IMR-90 (cell line): Measurements from ENCODE around the gene MOB3B. TPM values are rescaled to one million over a fixed set of nuclear protein-coding genes. Genes with fewer than 3 reads are reported as not detected.

Experiments used
- ATAC-seq: fragments of 200-7000 bp; cut with Tn5 transposase; 2 replicates; pipeline ENCODE4 v1.9.1; 2020; ENCODE audit warnings: low read depth, mild to moderate bottlenecking, moderate library complexity
- BruUV-seq: library from RNA; stranded (reverse); fragments of 400-500 nt; replicated peaks from 2 replicates; lab custom pipeline; 2021; lab: Mats Ljungman, UMichigan
- CTCF ChIA-PET: fragments of 300-600 bp; formaldehyde crosslinking; extraction: SDS; loops from one replicate; lab custom pipeline; 2021; ENCODE audit warnings: antibody characterized with exemption; lab: Yijun Ruan, JAX
- POLR2A ChIA-PET: fragments of 300-600 bp; sonication (Branson Sonifier 250); formaldehyde crosslinking; loops from one replicate; lab custom pipeline; 2022; ENCODE audit warnings: antibody characterized with exemption; ENCODE audit not compliant: unreplicated experiment; lab: Charles Lee
- DNase-seq: peaks from one replicate; pipeline ENCODE4 v3.0.0; 2013
- H2AFZ ChIP-seq: replicated peaks from 2 replicates; pipeline ENCODE3; 2013; ENCODE audit warnings: low read length, mild to moderate bottlenecking; ENCODE audit not compliant: poor library complexity
- H2AK5ac ChIP-seq: 2 replicates; pipeline ENCODE4 v1.6.1; 2013; ENCODE audit warnings: low read depth, low read length, inconsistent platforms
- H2AK9ac ChIP-seq: replicated peaks from 2 replicates; pipeline ENCODE3; 2013; ENCODE audit warnings: mild to moderate bottlenecking, low read depth, low read length, moderate library complexity; ENCODE audit not compliant: poor library complexity
- H2BK120ac ChIP-seq: 2 replicates; pipeline ENCODE4 v1.6.1; 2013; ENCODE audit warnings: low read depth, low read length, inconsistent platforms
- H2BK15ac ChIP-seq: 3 replicates; pipeline ENCODE4 v1.6.1; 2013; ENCODE audit warnings: low read depth, low read length, inconsistent platforms
- H2BK20ac ChIP-seq: 2 replicates; pipeline ENCODE4 v1.6.1; 2013; ENCODE audit warnings: low read depth, mild to moderate bottlenecking, inconsistent platforms, low read length, moderate library complexity
- H2BK5ac ChIP-seq: 2 replicates; pipeline ENCODE4 v1.6.1; 2013; ENCODE audit warnings: mild to moderate bottlenecking, low read depth, low read length, inconsistent platforms; ENCODE audit not compliant: poor library complexity, severe bottlenecking
- H3K14ac ChIP-seq: replicated peaks from 2 replicates; pipeline ENCODE4 v1.6.1; 2013; ENCODE audit warnings: low read depth, low read length, inconsistent platforms
- H3K18ac ChIP-seq: 2 replicates; pipeline ENCODE4 v1.6.1; 2013; ENCODE audit warnings: low read depth, low read length, control low read depth
- H3K23ac ChIP-seq: 2 replicates; pipeline ENCODE4 v1.6.1; 2013; ENCODE audit warnings: low read depth, low read length, inconsistent platforms
- H3K27ac ChIP-seq: 2 replicates; pipeline ENCODE4 v1.5.1; 2013; ENCODE audit warnings: mild to moderate bottlenecking, control low read depth, low read length; ENCODE audit not compliant: insufficient read depth
- H3K27me3 ChIP-seq: 2 replicates; pipeline ENCODE4 v1.6.1; 2013; ENCODE audit warnings: low read length; ENCODE audit not compliant: control insufficient read depth, insufficient read depth
- H3K36me3 ChIP-seq: 2 replicates; pipeline ENCODE4 v1.6.1; 2013; ENCODE audit warnings: low read length, mixed read lengths; ENCODE audit not compliant: control insufficient read depth, insufficient read depth
- H3K4ac ChIP-seq: 2 replicates; pipeline ENCODE4 v1.6.1; 2013; ENCODE audit warnings: low read depth, low read length, inconsistent platforms
- H3K4me1 ChIP-seq: 2 replicates; pipeline ENCODE4 v1.6.1; 2013; ENCODE audit warnings: low read length, mixed read lengths; ENCODE audit not compliant: control insufficient read depth, insufficient read depth
- H3K4me2 ChIP-seq: 2 replicates; pipeline ENCODE4 v1.6.1; 2013; ENCODE audit warnings: low read depth, mild to moderate bottlenecking, control low read depth, low read length, moderate library complexity
- H3K4me3 ChIP-seq: 2 replicates; pipeline ENCODE4 v1.5.1; 2013; ENCODE audit warnings: low read depth, mild to moderate bottlenecking, control low read depth, low read length, moderate library complexity; ENCODE audit not compliant: insufficient read depth
- H3K56ac ChIP-seq: 2 replicates; pipeline ENCODE4 v1.6.1; 2013; ENCODE audit warnings: low read length, inconsistent platforms; ENCODE audit not compliant: insufficient read depth; ENCODE audit errors: extremely low read depth
- H3K79me1 ChIP-seq, 2 experiments: 2 replicates each; pipeline ENCODE4 v1.6.1; 2013; ENCODE audit warnings: low read length in 2 of 2, inconsistent platforms in 1 of 2, low read depth in 1 of 2
- H3K9ac ChIP-seq: 2 replicates; pipeline ENCODE4 v1.6.1; 2013; ENCODE audit warnings: low read depth, low read length, control low read depth
- H3K9me1 ChIP-seq: 2 replicates; pipeline ENCODE4 v1.6.1; 2013; ENCODE audit warnings: low read length, inconsistent platforms; ENCODE audit not compliant: insufficient read depth
- H3K9me3 ChIP-seq: 2 replicates; pipeline ENCODE4 v1.6.1; 2013; ENCODE audit warnings: low read length; ENCODE audit not compliant: control insufficient read depth, insufficient read depth
- H4K20me1 ChIP-seq: 2 replicates; pipeline ENCODE4 v1.6.1; 2013; ENCODE audit warnings: low read length, inconsistent platforms; ENCODE audit not compliant: insufficient read depth
- H4K5ac ChIP-seq: 2 replicates; pipeline ENCODE4 v1.6.1; 2013; ENCODE audit warnings: mild to moderate bottlenecking, low read depth, low read length, control low read depth
- H4K8ac ChIP-seq, 2 experiments: 2 replicates each; pipeline ENCODE4 v1.6.1; 2013; ENCODE audit warnings: low read depth in 2 of 2, low read length in 2 of 2, control low read depth in 1 of 2, inconsistent platforms in 1 of 2
- H4K91ac ChIP-seq: 2 replicates; pipeline ENCODE4 v1.6.1; 2013; ENCODE audit warnings: low read depth, low read length, inconsistent platforms; ENCODE audit not compliant: insufficient read depth
- BHLHE40 ChIP-seq: fragments of 150-350 bp; IDR thresholded peaks from 2 replicates; pipeline ENCODE4 v1.6.1; 2016; ENCODE audit warnings: mild to moderate bottlenecking, low read depth, low read length
- CEBPB ChIP-seq: IDR thresholded peaks from 2 replicates; pipeline ENCODE4 v1.6.1; 2012; ENCODE audit warnings: low read depth, low read length, improper control_type of control experiment
- CHD1 ChIP-seq: IDR thresholded peaks from 2 replicates; pipeline ENCODE4 v1.6.1; 2012; ENCODE audit warnings: low read depth, low read length, improper control_type of control experiment
- FOS ChIP-seq: fragments of 150-350 bp; IDR thresholded peaks from 2 replicates; pipeline ENCODE4 v1.6.1; 2016; ENCODE audit warnings: low read depth, low read length
- MAFK ChIP-seq: IDR thresholded peaks from 2 replicates; pipeline ENCODE4 v1.6.1; 2012; ENCODE audit warnings: low read depth, low read length, improper control_type of control experiment
- MAZ ChIP-seq: IDR thresholded peaks from 2 replicates; pipeline ENCODE4 v1.6.1; 2012; ENCODE audit warnings: low read depth, mild to moderate bottlenecking, low read length, improper control_type of control experiment, moderate library complexity, borderline replicate concordance
- MXI1 ChIP-seq: IDR thresholded peaks from 2 replicates; pipeline ENCODE4 v1.6.1; 2012; ENCODE audit warnings: low read depth, mild to moderate bottlenecking, low read length, moderate library complexity, borderline replicate concordance
- NFE2L2 ChIP-seq: fragments of 150-350 bp; IDR thresholded peaks from 2 replicates; pipeline ENCODE4 v1.6.1; 2016; ENCODE audit warnings: low read depth, mild to moderate bottlenecking, low read length
- POLR2A ChIP-seq: IDR thresholded peaks from 2 replicates; pipeline ENCODE4 v1.6.1; 2012; ENCODE audit warnings: mild to moderate bottlenecking, low read depth, low read length
- RAD21 ChIP-seq: IDR thresholded peaks from 2 replicates; pipeline ENCODE4 v1.6.1; 2012; ENCODE audit warnings: low read length, improper control_type of control experiment
- RCOR1 ChIP-seq: IDR thresholded peaks from 2 replicates; pipeline ENCODE4 v1.6.1; 2012; ENCODE audit warnings: mild to moderate bottlenecking, low read length, improper control_type of control experiment; ENCODE audit not compliant: insufficient replicate concordance
- RFX5 ChIP-seq: IDR thresholded peaks from 2 replicates; pipeline ENCODE4 v1.8.0; 2012; ENCODE audit warnings: low read depth, mild to moderate bottlenecking, low read length, moderate library complexity
- SMC3 ChIP-seq: fragments of 150-350 bp; IDR thresholded peaks from 2 replicates; pipeline ENCODE4 v1.6.1; 2016; ENCODE audit warnings: low read depth, mild to moderate bottlenecking, antibody characterized with exemption, low read length, moderate library complexity
- WGBS, 2 experiments: methylation state at CpG; one replicate each; pipeline versions ENCODE4 v1.1.5 to v1.1.7; 2013; ENCODE audit warnings: missing lambda C conversion rate in 2 of 2; ENCODE audit not compliant: insufficient read length in 1 of 2; ENCODE audit errors: extremely low coverage in 2 of 2; 5-methylcytosine and 5-hydroxymethylcytosine counted together
- dilution Hi-C: fragments of 300-500 bp; cut with HindIII; formaldehyde crosslinking; loops from one replicate; pipeline ENCODE4 v1.14.3; 2018; ENCODE audit warnings: low sequenced_read_pairs; ENCODE audit not compliant: unreplicated experiment
- in situ Hi-C: fragments of 300-500 bp; cut with MboI; formaldehyde crosslinking; loops from 3 replicates; pipeline ENCODE4 v1.14.3; 2019; ENCODE audit warnings: low sequenced_read_pairs, inconsistent platforms, mixed read lengths
- intact Hi-C: fragments of 100-400 bp; cut with micrococcal nuclease; formaldehyde crosslinking; loops from 2 replicates; pipeline ENCODE4 v1.10.0; 2022
- polyA plus RNA-seq, 3 experiments: library from polyadenylated mRNA; depleted of rRNA; stranded (reverse); fragments of >200 nt; gene quantifications; 2 replicates each; pipeline ENCODE4 v1.2.3, GENCODE V29; 2012; ENCODE audit warnings: low replicate concordance in 1 of 3
- total RNA-seq: library from RNA; depleted of rRNA; stranded (reverse); fragments of >200 nt; gene quantifications from 2 replicates; pipeline ENCODE4 v1.2.3, GENCODE V29; 2012
- TF ChIP-seq, protein P1 (sequence below): fragments of 150-350 bp; IDR thresholded peaks from 2 replicates; pipeline ENCODE4 v1.6.1; 2017; ENCODE audit warnings: mild to moderate bottlenecking, antibody characterized with exemption, low read length, low read depth
- TF ChIP-seq, protein P2 (sequence below): fragments of 150-350 bp; IDR thresholded peaks from 2 replicates; pipeline ENCODE4 v1.6.1; 2016; ENCODE audit warnings: low read depth, mild to moderate bottlenecking, low read length, moderate library complexity, borderline replicate concordance
- TF ChIP-seq, protein P3 (sequence below): conservative IDR thresholded peaks from 2 replicates; pipeline ENCODE4 v1.5.1; 2012; ENCODE audit warnings: mild to moderate bottlenecking, low read depth, low read length, improper control_type of control experiment

MOB3B gene
- total and polyA plus RNA-seq, 2 of the 4 experiments (the other 2 are of a cell fraction), result under 0.01 to 0.02 TPM

DNA sequence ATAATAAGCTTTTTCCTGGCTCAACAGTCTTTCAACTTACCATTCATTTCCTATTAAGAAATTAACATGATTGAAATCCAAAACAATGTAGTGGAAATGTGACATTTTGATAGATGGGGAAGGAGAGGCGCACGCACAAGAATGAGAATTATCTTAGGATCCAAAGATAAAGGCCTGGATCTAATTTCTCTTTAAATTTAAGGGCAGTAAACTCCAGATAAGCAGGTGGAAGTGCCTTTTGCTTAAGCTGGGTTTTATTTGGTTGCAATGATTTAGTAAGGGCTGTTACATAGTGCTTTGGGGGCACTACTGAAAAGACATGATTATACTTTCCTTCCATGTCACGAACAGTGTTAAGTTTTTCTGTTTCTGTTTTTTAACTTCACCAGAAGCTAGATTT lies 250.0 kb downstream of the MOB3B start:
- Histone ChIP-seq H3K36me3 (no peaks in the 10 kb centered on the region), H3K27ac (no peak overlapping the region), H2BK20ac (no peak overlapping the region), H2BK120ac (no peak overlapping the region), H3K4me1 (peaks cover 4% of the 10 kb centered on the region; the same call in 1 of the 2 replicates), H2BK5ac (no peak overlapping the region), H4K8ac (no peak overlapping the region), H3K4me3 (no peak overlapping the region), H3K9me3 (no peaks in the 10 kb centered on the region), H2AFZ (no peak overlapping the region), H3K23ac (no peak overlapping the region), H2BK15ac (no peak overlapping the region), H4K20me1 (no peaks in the 10 kb centered on the region), H2AK5ac (no peak overlapping the region), H3K9me1 (no peaks in the 10 kb centered on the region), H3K9ac (no peak overlapping the region), H3K56ac (no peak overlapping the region), H3K4me2 (no peak overlapping the region), H3K14ac (no peak overlapping the region), H3K27me3 (peaks cover 6% of the 10 kb centered on the region), H3K18ac (no peak overlapping the region), H4K5ac (no peak overlapping the region), H4K91ac (no peak overlapping the region), H2AK9ac (no peak overlapping the region), H3K4ac (no peak overlapping the region), H3K79me1 (no peaks in the 10 kb centered on the region)
- dilution Hi-C loops (no loop called here), intact Hi-C loops (loop anchor here (5.0 kb wide), 1 partner anchor 192 kb away; no protein-coding TSS in a partner anchor), in situ Hi-C loops (loop anchor here (5.0 to 10.0 kb wide), 2 partner anchors 242 to 535 kb away; no protein-coding TSS in a partner anchor)
- POLR2A ChIA-PET, result no interaction called here
- DNase-seq, result no peak
- no peak for ATAC-seq
- TF ChIP-seq RAD21, result no peak
- TF ChIP-seq, protein P1, sequence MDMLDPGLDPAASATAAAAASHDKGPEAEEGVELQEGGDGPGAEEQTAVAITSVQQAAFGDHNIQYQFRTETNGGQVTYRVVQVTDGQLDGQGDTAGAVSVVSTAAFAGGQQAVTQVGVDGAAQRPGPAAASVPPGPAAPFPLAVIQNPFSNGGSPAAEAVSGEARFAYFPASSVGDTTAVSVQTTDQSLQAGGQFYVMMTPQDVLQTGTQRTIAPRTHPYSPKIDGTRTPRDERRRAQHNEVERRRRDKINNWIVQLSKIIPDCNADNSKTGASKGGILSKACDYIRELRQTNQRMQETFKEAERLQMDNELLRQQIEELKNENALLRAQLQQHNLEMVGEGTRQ, result no peak
- TF ChIP-seq POLR2A, result no peak
- no peak for TF ChIP-seq MAFK
- TF ChIP-seq FOS, result no peak
- no peak for TF ChIP-seq BHLHE40
- TF ChIP-seq RFX5, result no peak
- TF ChIP-seq MAZ, result no peak
- TF ChIP-seq NFE2L2, result no peak
- TF ChIP-seq CHD1, result no peak
- TF ChIP-seq CEBPB, result no peak
- TF ChIP-seq, protein P2, sequence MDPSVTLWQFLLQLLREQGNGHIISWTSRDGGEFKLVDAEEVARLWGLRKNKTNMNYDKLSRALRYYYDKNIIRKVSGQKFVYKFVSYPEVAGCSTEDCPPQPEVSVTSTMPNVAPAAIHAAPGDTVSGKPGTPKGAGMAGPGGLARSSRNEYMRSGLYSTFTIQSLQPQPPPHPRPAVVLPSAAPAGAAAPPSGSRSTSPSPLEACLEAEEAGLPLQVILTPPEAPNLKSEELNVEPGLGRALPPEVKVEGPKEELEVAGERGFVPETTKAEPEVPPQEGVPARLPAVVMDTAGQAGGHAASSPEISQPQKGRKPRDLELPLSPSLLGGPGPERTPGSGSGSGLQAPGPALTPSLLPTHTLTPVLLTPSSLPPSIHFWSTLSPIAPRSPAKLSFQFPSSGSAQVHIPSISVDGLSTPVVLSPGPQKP, result no peak
- TF ChIP-seq RCOR1, result no peak
- no peak for TF ChIP-seq SMC3
- TF ChIP-seq, protein P3, sequence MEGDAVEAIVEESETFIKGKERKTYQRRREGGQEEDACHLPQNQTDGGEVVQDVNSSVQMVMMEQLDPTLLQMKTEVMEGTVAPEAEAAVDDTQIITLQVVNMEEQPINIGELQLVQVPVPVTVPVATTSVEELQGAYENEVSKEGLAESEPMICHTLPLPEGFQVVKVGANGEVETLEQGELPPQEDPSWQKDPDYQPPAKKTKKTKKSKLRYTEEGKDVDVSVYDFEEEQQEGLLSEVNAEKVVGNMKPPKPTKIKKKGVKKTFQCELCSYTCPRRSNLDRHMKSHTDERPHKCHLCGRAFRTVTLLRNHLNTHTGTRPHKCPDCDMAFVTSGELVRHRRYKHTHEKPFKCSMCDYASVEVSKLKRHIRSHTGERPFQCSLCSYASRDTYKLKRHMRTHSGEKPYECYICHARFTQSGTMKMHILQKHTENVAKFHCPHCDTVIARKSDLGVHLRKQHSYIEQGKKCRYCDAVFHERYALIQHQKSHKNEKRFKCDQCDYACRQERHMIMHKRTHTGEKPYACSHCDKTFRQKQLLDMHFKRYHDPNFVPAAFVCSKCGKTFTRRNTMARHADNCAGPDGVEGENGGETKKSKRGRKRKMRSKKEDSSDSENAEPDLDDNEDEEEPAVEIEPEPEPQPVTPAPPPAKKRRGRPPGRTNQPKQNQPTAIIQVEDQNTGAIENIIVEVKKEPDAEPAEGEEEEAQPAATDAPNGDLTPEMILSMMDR, result no peak
- no peak for TF ChIP-seq MXI1
- no CpG with 5 or more reads among the region's 3 CpGs for WGBS, 2 experiments
- CTCF ChIA-PET, result no interaction called here
- no TSS peak for BruUV-seq
